WTC11 (cell line): ENCODE measurements around the gene SNTB2. TPM values are rescaled to one million over a fixed set of nuclear protein-coding genes. Genes with fewer than 3 reads are reported as not detected.

Experiments
- ATAC-seq: fragments of 200-7000 bp; cut with Tn5 transposase; 2 replicates; pipeline ENCODE4 v1.10.0; 2021; ENCODE audit warnings: mild to moderate bottlenecking, moderate library complexity
- CTCF ChIA-PET: fragments of 300-600 bp; sonication (Branson Sonifier 250); formaldehyde crosslinking; loops from one replicate; lab custom pipeline; 2021; ENCODE audit warnings: antibody characterized with exemption; lab: Charles Lee
- POLR2A ChIA-PET: fragments of 350-600 bp; sonication (Branson Sonifier 250); formaldehyde crosslinking; loops from one replicate; lab custom pipeline; 2021; ENCODE audit warnings: antibody characterized with exemption; lab: Charles Lee
- DNase-seq: peaks from one replicate; pipeline ENCODE4 v3.0.0; 2021; ENCODE audit warnings: low spot score
- H3K27ac Mint-ChIP-seq: 2 replicates; pipeline ENCODE4 v1.8.0; 2021; ENCODE audit warnings: mixed read lengths
- H3K27me3 Mint-ChIP-seq: 2 replicates; pipeline ENCODE4 v1.8.0; 2021; ENCODE audit warnings: low read depth, mild to moderate bottlenecking, moderate library complexity, mixed read lengths
- H3K36me3 Mint-ChIP-seq: 2 replicates; pipeline ENCODE4 v1.8.0; 2021; ENCODE audit warnings: mixed read lengths
- H3K4me1 Mint-ChIP-seq: 2 replicates; pipeline ENCODE4 v1.8.0; 2022; ENCODE audit warnings: mixed read lengths
- H3K4me3 Mint-ChIP-seq: 2 replicates; pipeline ENCODE4 v1.8.0; 2021; ENCODE audit warnings: mild to moderate bottlenecking, moderate library complexity, mixed read lengths
- H3K9me3 Mint-ChIP-seq: 2 replicates; pipeline ENCODE4 v1.8.0; 2021; ENCODE audit warnings: mixed read lengths
- ATF1 ChIP-seq: sonication (generic); formaldehyde crosslinking; IDR thresholded peaks from 2 replicates; pipeline ENCODE4 v1.8.1; 2023; ENCODE audit warnings: mild to moderate bottlenecking, moderate library complexity, missing genetic modification reagents
- CBFB ChIP-seq: sonication (generic); formaldehyde crosslinking; IDR thresholded peaks from 2 replicates; pipeline ENCODE4 v1.8.1; 2022; ENCODE audit warnings: mild to moderate bottlenecking, low read depth, missing genetic modification reagents
- NR3C1 ChIP-seq: sonication (generic); formaldehyde crosslinking; conservative IDR thresholded peaks from 2 replicates; pipeline ENCODE4 v1.8.1; 2023; ENCODE audit warnings: low read depth, mild to moderate bottlenecking, missing genetic modification reagents
- RELA ChIP-seq: sonication (generic); formaldehyde crosslinking; IDR thresholded peaks from 2 replicates; pipeline ENCODE4 v1.8.1; 2022; ENCODE audit warnings: missing genetic modification reagents, mild to moderate bottlenecking, borderline replicate concordance
- SMAD3 ChIP-seq: sonication (generic); formaldehyde crosslinking; IDR thresholded peaks from 2 replicates; pipeline ENCODE4 v1.8.0; 2022; ENCODE audit warnings: missing genetic modification reagents, mild to moderate bottlenecking, borderline replicate concordance
- ZNF121 ChIP-seq: sonication (generic); formaldehyde crosslinking; IDR thresholded peaks from 2 replicates; pipeline ENCODE4 v1.8.0; 2023; ENCODE audit warnings: missing genetic modification reagents
- ZNF317 ChIP-seq: sonication (generic); formaldehyde crosslinking; IDR thresholded peaks from 2 replicates; pipeline ENCODE4 v1.8.1; 2023; ENCODE audit warnings: low read depth, mild to moderate bottlenecking, moderate library complexity, missing genetic modification reagents, borderline replicate concordance
- total RNA-seq: library from RNA; stranded (reverse); gene quantifications from 3 replicates; pipeline ENCODE4 v1.2.3, GENCODE V29; 2021
- TF ChIP-seq, protein P1 (sequence below): sonication (generic); formaldehyde crosslinking; IDR thresholded peaks from 2 replicates; pipeline ENCODE4 v1.8.0; 2022; ENCODE audit warnings: mild to moderate bottlenecking, missing genetic modification reagents
- TF ChIP-seq, protein P2 (sequence below): sonication (generic); formaldehyde crosslinking; IDR thresholded peaks from 2 replicates; pipeline ENCODE4 v1.8.0; 2023; ENCODE audit warnings: missing genetic modification reagents, mild to moderate bottlenecking, borderline replicate concordance
- TF ChIP-seq, protein P3 (sequence below): sonication (generic); formaldehyde crosslinking; IDR thresholded peaks from 2 replicates; pipeline ENCODE4 v1.8.1; 2022; ENCODE audit warnings: mild to moderate bottlenecking, missing genetic modification reagents, moderate library complexity, borderline replicate concordance
- TF ChIP-seq, protein P4 (sequence below): fragments of 250-450 bp; sonication (Bioruptor Pico); IDR thresholded peaks from 2 replicates; pipeline ENCODE4 v1.9.0; 2021; ENCODE audit warnings: mild to moderate bottlenecking, borderline replicate concordance
- TF ChIP-seq, protein P5 (sequence below): sonication (generic); formaldehyde crosslinking; IDR thresholded peaks from 2 replicates; pipeline ENCODE4 v1.8.1; 2023; ENCODE audit warnings: mild to moderate bottlenecking, missing genetic modification reagents, moderate library complexity
- TF ChIP-seq, protein P6 (sequence below): sonication (generic); formaldehyde crosslinking; IDR thresholded peaks from 2 replicates; pipeline ENCODE4 v1.8.0; 2022; ENCODE audit warnings: mild to moderate bottlenecking, missing genetic modification reagents

SNTB2 gene
- total RNA-seq, 1 experiment from 2014 or later, result 23.7 TPM

DNA sequence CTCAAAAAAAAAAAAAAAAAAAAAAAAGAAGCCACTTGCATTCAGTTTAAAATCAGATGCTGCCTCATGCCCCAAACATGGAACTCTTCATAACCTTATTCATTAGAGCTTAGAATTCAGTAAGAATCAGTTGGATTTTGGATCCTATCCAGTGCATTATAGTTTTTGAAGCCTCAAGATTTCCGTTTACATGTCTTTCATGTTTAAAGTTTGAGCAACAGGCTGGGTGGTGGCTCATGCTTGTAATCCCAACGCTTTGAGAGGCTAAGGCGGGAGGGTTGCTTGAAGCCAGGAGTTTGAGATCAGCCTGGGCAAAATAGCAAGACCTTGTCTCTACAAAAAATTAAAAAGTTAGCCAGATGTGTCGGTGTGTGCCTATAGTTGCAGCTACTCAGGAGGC lies 55.0 kb downstream of the SNTB2 start:
- Mint-ChIP-seq H3K4me3 (no peak overlapping the region), H3K27ac (no peak overlapping the region), H3K27me3 (no peaks in the 10 kb centered on the region), H3K9me3 (no peaks in the 10 kb centered on the region), H3K36me3 (peaks cover 6% of the 10 kb centered on the region; the same call in 1 of the 2 replicates), H3K4me1 (no peaks in the 10 kb centered on the region)
- CTCF ChIA-PET, result no interaction called here
- ATAC-seq, result no peak
- POLR2A ChIA-PET, result interaction anchor here (0.6 to 0.7 kb wide), 2 partner anchors 17 to 51 kb away, joined by 3 to 7 read pairs; no protein-coding TSS in a partner anchor
- no peak for DNase-seq
- TF ChIP-seq ZNF317 (CRISPR knock-in tag), result no peak
- TF ChIP-seq, protein P1, sequence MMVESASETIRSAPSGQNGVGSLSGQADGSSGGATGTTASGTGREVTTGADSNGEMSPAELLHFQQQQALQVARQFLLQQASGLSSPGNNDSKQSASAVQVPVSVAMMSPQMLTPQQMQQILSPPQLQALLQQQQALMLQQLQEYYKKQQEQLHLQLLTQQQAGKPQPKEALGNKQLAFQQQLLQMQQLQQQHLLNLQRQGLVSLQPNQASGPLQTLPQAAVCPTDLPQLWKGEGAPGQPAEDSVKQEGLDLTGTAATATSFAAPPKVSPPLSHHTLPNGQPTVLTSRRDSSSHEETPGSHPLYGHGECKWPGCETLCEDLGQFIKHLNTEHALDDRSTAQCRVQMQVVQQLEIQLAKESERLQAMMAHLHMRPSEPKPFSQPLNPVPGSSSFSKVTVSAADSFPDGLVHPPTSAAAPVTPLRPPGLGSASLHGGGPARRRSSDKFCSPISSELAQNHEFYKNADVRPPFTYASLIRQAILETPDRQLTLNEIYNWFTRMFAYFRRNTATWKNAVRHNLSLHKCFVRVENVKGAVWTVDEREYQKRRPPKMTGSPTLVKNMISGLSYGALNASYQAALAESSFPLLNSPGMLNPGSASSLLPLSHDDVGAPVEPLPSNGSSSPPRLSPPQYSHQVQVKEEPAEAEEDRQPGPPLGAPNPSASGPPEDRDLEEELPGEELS (CRISPR knock-in tag), result no peak
- TF ChIP-seq ZNF121 (CRISPR knock-in tag), result no peak
- TF ChIP-seq, protein P2, sequence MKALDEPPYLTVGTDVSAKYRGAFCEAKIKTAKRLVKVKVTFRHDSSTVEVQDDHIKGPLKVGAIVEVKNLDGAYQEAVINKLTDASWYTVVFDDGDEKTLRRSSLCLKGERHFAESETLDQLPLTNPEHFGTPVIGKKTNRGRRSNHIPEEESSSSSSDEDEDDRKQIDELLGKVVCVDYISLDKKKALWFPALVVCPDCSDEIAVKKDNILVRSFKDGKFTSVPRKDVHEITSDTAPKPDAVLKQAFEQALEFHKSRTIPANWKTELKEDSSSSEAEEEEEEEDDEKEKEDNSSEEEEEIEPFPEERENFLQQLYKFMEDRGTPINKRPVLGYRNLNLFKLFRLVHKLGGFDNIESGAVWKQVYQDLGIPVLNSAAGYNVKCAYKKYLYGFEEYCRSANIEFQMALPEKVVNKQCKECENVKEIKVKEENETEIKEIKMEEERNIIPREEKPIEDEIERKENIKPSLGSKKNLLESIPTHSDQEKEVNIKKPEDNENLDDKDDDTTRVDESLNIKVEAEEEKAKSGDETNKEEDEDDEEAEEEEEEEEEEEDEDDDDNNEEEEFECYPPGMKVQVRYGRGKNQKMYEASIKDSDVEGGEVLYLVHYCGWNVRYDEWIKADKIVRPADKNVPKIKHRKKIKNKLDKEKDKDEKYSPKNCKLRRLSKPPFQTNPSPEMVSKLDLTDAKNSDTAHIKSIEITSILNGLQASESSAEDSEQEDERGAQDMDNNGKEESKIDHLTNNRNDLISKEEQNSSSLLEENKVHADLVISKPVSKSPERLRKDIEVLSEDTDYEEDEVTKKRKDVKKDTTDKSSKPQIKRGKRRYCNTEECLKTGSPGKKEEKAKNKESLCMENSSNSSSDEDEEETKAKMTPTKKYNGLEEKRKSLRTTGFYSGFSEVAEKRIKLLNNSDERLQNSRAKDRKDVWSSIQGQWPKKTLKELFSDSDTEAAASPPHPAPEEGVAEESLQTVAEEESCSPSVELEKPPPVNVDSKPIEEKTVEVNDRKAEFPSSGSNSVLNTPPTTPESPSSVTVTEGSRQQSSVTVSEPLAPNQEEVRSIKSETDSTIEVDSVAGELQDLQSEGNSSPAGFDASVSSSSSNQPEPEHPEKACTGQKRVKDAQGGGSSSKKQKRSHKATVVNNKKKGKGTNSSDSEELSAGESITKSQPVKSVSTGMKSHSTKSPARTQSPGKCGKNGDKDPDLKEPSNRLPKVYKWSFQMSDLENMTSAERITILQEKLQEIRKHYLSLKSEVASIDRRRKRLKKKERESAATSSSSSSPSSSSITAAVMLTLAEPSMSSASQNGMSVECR (CRISPR knock-in tag), result no peak
- TF ChIP-seq CBFB (CRISPR knock-in tag), result no peak
- TF ChIP-seq SMAD3 (CRISPR knock-in tag), result no peak
- TF ChIP-seq ATF1 (CRISPR knock-in tag), result no peak

DNA sequence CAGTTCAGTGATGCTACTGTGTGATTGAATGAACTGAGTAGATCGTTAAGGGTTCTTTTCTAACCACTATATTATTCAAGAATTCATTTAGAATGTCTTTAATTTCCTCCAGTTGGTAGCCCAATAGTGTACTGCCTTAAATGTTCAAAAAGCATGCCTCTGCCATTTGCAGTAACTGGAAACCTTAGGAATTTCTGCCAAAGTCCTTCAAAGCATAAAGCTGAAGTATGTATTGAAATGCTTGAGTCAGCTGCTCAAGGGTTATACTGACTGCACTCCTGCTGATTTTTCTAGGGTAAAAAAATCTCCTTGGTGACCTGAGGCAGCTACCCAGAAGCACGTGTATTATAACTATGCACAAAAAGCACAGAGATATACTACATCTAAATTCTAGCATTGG lies 56.5 kb downstream of the SNTB2 start:
- no peak overlapping the region for H3K27ac Mint-ChIP-seq
- ChIA-PET POLR2A (no interaction called here), CTCF (interaction anchor here (0.6 to 0.7 kb wide), 2 partner anchors 9 to 12 kb away, joined by 3 to 5 read pairs; no protein-coding TSS in a partner anchor)
- H3K9me3 Mint-ChIP-seq, result no peaks in the 10 kb centered on the region
- no peak overlapping the region for H3K4me3 Mint-ChIP-seq
- H3K36me3 Mint-ChIP-seq, result peaks cover 11% of the 10 kb centered on the region
- no peaks in the 10 kb centered on the region for H3K4me1 Mint-ChIP-seq
- DNase-seq, result no peak
- ATAC-seq, result no peak
- no peaks in the 10 kb centered on the region for H3K27me3 Mint-ChIP-seq
- TF ChIP-seq, protein P2 (CRISPR knock-in tag), result no peak
- TF ChIP-seq, protein P3, sequence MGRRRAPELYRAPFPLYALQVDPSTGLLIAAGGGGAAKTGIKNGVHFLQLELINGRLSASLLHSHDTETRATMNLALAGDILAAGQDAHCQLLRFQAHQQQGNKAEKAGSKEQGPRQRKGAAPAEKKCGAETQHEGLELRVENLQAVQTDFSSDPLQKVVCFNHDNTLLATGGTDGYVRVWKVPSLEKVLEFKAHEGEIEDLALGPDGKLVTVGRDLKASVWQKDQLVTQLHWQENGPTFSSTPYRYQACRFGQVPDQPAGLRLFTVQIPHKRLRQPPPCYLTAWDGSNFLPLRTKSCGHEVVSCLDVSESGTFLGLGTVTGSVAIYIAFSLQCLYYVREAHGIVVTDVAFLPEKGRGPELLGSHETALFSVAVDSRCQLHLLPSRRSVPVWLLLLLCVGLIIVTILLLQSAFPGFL (CRISPR knock-in tag), result no peak
- TF ChIP-seq, protein P4, sequence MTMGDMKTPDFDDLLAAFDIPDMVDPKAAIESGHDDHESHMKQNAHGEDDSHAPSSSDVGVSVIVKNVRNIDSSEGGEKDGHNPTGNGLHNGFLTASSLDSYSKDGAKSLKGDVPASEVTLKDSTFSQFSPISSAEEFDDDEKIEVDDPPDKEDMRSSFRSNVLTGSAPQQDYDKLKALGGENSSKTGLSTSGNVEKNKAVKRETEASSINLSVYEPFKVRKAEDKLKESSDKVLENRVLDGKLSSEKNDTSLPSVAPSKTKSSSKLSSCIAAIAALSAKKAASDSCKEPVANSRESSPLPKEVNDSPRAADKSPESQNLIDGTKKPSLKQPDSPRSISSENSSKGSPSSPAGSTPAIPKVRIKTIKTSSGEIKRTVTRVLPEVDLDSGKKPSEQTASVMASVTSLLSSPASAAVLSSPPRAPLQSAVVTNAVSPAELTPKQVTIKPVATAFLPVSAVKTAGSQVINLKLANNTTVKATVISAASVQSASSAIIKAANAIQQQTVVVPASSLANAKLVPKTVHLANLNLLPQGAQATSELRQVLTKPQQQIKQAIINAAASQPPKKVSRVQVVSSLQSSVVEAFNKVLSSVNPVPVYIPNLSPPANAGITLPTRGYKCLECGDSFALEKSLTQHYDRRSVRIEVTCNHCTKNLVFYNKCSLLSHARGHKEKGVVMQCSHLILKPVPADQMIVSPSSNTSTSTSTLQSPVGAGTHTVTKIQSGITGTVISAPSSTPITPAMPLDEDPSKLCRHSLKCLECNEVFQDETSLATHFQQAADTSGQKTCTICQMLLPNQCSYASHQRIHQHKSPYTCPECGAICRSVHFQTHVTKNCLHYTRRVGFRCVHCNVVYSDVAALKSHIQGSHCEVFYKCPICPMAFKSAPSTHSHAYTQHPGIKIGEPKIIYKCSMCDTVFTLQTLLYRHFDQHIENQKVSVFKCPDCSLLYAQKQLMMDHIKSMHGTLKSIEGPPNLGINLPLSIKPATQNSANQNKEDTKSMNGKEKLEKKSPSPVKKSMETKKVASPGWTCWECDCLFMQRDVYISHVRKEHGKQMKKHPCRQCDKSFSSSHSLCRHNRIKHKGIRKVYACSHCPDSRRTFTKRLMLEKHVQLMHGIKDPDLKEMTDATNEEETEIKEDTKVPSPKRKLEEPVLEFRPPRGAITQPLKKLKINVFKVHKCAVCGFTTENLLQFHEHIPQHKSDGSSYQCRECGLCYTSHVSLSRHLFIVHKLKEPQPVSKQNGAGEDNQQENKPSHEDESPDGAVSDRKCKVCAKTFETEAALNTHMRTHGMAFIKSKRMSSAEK (CRISPR knock-in tag), result no peak
- TF ChIP-seq RELA (no peak), NR3C1 (no peak), ZNF317 (CRISPR knock-in tag) (no peak)
- TF ChIP-seq, protein P5, sequence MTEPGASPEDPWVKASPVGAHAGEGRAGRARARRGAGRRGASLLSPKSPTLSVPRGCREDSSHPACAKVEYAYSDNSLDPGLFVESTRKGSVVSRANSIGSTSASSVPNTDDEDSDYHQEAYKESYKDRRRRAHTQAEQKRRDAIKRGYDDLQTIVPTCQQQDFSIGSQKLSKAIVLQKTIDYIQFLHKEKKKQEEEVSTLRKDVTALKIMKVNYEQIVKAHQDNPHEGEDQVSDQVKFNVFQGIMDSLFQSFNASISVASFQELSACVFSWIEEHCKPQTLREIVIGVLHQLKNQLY, result no peak
- TF ChIP-seq, protein P6, sequence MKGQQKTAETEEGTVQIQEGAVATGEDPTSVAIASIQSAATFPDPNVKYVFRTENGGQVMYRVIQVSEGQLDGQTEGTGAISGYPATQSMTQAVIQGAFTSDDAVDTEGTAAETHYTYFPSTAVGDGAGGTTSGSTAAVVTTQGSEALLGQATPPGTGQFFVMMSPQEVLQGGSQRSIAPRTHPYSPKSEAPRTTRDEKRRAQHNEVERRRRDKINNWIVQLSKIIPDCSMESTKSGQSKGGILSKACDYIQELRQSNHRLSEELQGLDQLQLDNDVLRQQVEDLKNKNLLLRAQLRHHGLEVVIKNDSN (CRISPR knock-in tag), result no peak
